LNCaP clone FGC (cell line): ENCODE data around the gene DRD3.

Experiments used
- DNase-seq: peaks from one replicate; pipeline ENCODE4 v3.0.0-alpha.2; 2011; ENCODE audit warnings: low read depth
- H3K4me3 ChIP-seq: 2 replicates; pipeline ENCODE4 v1.5.1; 2011; ENCODE audit warnings: mild to moderate bottlenecking, low read depth, low read length, control low read depth
- CTCF ChIP-seq: IDR thresholded peaks from 2 replicates; pipeline ENCODE4 v1.5.1; 2012; ENCODE audit warnings: mild to moderate bottlenecking; ENCODE audit not compliant: control insufficient read depth, insufficient read depth; ENCODE audit errors: extremely low read depth

The DRD3 gene

DNA sequence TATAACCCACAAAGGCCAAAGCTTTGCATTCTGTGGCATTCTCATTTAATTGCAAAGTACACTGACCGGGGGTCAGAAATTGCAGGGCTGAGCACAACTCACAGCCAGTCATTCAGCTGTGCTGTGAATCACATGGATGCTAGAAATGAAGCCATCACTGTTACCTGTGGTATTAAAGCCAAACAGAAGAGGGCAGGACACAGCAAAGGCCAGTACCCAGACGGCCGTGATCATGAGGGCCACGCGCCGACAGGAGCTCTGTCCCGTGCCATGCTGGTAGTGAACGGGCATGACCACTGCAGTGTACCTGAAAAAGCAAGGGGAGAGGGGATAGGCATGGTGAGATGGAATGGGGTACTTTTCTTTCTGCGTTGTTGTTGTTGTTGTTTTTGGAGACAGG lies 31.6 kb downstream of the DRD3 start:
- peak; percentile 18; the same call in 1 of the 2 replicates for TF ChIP-seq CTCF
- no peak for DNase-seq
- no peak overlapping the region for H3K4me3 ChIP-seq

DNA sequence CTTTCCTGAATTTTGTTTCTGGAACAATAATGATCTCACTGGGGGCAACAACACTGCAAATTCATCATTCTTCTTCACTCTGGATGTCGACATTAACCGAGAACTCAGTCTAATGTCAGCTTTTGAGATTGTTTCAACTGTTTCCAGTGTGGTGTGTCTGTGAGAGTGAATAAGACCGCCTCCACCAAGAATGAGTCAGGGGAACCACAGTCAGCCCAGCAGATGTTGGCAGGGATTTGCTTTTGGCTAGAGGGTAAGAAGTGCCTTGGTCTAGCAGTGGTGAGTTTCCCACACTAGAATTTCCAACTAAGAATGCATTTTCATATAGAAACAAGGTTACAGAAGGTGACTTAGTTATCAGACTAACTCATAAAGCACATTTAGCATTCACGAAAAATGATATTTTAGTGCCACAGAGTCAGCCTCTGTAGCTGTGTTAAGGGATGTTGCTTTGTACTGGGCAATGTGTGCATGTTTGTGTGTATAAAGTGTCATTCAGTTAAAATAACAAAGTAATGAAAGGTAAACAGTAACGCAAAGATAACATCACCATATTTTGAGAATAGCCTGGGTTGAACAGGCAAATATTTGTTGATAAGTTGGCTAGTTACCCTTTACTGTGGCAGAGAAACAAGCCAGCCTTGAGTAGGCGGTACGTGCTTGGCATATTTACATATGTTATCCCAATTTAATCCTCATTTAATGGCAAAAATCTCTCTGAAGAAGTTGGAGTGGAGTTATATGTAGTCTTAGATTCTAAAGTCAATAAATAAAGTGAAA lies 33.8 kb downstream of the DRD3 start:
- peak; percentile 92 for DNase-seq
- no peak overlapping the region for H3K4me3 ChIP-seq
- TF ChIP-seq CTCF = no peak

GRCh38 chr3:114143817-114144216 lies 35.0 kb downstream of the DRD3 start:
- DNase-seq = no peak
- H3K4me3 ChIP-seq = no peak overlapping the region

GRCh38 chr3:114139836-114140235 lies 39.0 kb downstream of the DRD3 start:
- DNase-seq = no peak
- H3K4me3 ChIP-seq = no peak overlapping the region
- TF ChIP-seq CTCF = no peak

More at GRCh38 chr3:114143817-114144216, 35.0 kb downstream of the DRD3 start:
- TF ChIP-seq CTCF = no peak

DNA sequence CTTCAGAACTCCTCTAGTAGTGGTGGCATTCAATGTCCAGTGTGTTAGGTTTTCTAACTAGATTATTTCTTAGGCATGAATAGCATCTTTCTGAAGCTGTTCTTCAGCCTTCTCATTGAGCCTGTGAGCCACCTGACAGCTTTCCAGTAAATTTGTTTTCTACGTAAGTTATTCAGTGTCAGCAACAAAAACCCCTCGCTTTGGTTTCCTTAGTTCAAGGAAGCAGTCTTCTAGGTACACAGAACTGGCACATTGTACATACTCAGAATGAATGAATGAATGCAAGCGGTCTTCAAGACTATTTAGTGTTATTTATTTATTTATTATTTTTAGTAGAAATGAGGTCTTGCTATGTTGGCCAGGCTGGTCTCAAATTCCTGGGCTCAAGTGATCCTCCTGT lies 44.9 kb downstream of the DRD3 start:
- no peak overlapping the region for H3K4me3 ChIP-seq
- TF ChIP-seq CTCF = no peak
- DNase-seq = no peak

- no peak for DNase-seq
Measured at GRCh38 chr3:114132500-114132899, 46.4 kb downstream of the DRD3 start.

More at GRCh38 chr3:114132500-114132899, 46.4 kb downstream of the DRD3 start:
- H3K4me3 ChIP-seq = no peak overlapping the region
- no peak for TF ChIP-seq CTCF
